ENCODE data around the gene ALKBH5.

DNA sequence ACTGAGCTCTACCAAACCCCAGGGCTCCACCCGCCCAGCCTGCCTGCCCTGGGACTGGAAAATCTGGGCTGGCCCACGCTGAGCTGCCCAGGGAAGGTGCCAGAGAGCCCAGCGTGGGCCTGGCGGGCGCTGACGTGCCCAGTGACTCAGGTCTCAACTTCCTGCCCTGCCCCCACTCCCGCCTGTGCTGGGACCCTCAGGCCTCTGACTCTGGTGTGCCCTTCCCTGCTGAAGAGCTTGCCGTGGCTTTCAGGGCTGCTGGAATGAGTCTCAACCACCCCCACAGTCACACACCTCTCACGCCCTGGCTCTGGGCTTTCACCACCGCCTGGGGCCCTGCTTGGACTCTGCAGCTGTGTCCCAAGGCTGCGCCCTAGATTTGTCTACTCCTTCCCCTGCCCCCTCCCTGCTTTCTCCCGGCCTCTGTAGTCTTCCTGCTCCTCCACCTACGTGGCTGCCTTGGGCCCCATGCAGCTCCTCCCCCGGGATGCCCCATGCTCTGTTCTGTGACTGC, 52.2 kb downstream of the ALKBH5 start:
- TF ChIP-seq EZH2 (IDR thresholded peaks at IDR 0.05; ENCODE audit: insufficient read depth, poor library complexity, severe bottlenecking) (no peak), EZH2phosphoT487 (IDR thresholded peaks at IDR 0.05; ENCODE audit: insufficient read depth, low read depth) (no peak)

All from GM23248 (cell line).